OCI-LY3 (cell line): ENCODE results near the gene PRCD.
"Not testable (repeated sequence)": the region's sequence is repeated elsewhere in the genome, so short reads cannot be mapped to it uniquely, and the experiment has no call there.

ENCODE experiments used
- H2AFZ ChIP-seq: fragments of 200-600, 300-600 bp; shearing (Covaris generic); 2 replicates; pipeline ENCODE4 v1.6.0; 2014; ENCODE audit warnings: antibody characterized with exemption, low read depth, low read length
- H3K27ac ChIP-seq: fragments of 200-600, 300-600 bp; sonication (generic); 2 replicates; pipeline ENCODE4 v1.5.1; 2014; ENCODE audit warnings: mild to moderate bottlenecking, low read length, moderate library complexity, mixed read lengths
- H3K27me3 ChIP-seq: fragments of 200-600, 300-600 bp; sonication (generic); 2 replicates; pipeline ENCODE4 v1.6.1; 2014; ENCODE audit warnings: low read depth, low read length, mixed read lengths
- H3K36me3 ChIP-seq: fragments of 200-600, 300-600 bp; sonication (generic); replicated peaks from 2 replicates; pipeline ENCODE3; 2014; ENCODE audit warnings: low read depth, low read length, mixed read lengths
- H3K4me1 ChIP-seq: fragments of 300-600, 200-600 bp; sonication (generic); 2 replicates; pipeline ENCODE4 v1.6.1; 2014; ENCODE audit warnings: low read length, mixed read lengths
- H3K4me2 ChIP-seq: fragments of 200-600, 300-600 bp; sonication (generic); 2 replicates; pipeline ENCODE4 v1.6.1; 2014; ENCODE audit warnings: low read length, mixed read lengths
- H3K4me3 ChIP-seq: fragments of 300-600, 200-600 bp; sonication (generic); 2 replicates; pipeline ENCODE4 v1.5.1; 2014; ENCODE audit warnings: antibody characterized with exemption, mild to moderate bottlenecking, low read length, moderate library complexity
- H3K79me2 ChIP-seq: fragments of 300-600, 200-600 bp; shearing (Covaris generic); 2 replicates; pipeline ENCODE4 v1.6.1; 2014; ENCODE audit warnings: mild to moderate bottlenecking, low read length, mixed read lengths
- H3K9ac ChIP-seq: fragments of 300-600, 200-600 bp; shearing (Covaris generic); 2 replicates; pipeline ENCODE4 v1.6.0; 2014; ENCODE audit warnings: mild to moderate bottlenecking, low read length, moderate library complexity
- H3K9me3 ChIP-seq: fragments of 200-600, 300-600 bp; shearing (Covaris generic); 2 replicates; pipeline ENCODE4 v1.6.1; 2014; ENCODE audit warnings: low read length, mixed read lengths; ENCODE audit not compliant: insufficient read depth
- H4K20me1 ChIP-seq: fragments of 200-600, 300-600 bp; sonication (generic); 2 replicates; pipeline ENCODE4 v1.6.1; 2016; ENCODE audit warnings: low read length, mixed read lengths; ENCODE audit not compliant: insufficient read depth
- EZH2phosphoT487 ChIP-seq: fragments of 200-600 bp; shearing (Covaris generic); IDR thresholded peaks from 2 replicates; pipeline ENCODE4 v1.6.1; 2018; ENCODE audit warnings: antibody characterized with exemption, mixed run types, low read depth
- TF ChIP-seq, protein P1 (sequence below): fragments of 200-600, 300-600 bp; sonication (generic); IDR thresholded peaks from 2 replicates; pipeline ENCODE4 v1.5.1; 2014; ENCODE audit warnings: antibody characterized with exemption, low read length, low read depth

PRCD gene

DNA sequence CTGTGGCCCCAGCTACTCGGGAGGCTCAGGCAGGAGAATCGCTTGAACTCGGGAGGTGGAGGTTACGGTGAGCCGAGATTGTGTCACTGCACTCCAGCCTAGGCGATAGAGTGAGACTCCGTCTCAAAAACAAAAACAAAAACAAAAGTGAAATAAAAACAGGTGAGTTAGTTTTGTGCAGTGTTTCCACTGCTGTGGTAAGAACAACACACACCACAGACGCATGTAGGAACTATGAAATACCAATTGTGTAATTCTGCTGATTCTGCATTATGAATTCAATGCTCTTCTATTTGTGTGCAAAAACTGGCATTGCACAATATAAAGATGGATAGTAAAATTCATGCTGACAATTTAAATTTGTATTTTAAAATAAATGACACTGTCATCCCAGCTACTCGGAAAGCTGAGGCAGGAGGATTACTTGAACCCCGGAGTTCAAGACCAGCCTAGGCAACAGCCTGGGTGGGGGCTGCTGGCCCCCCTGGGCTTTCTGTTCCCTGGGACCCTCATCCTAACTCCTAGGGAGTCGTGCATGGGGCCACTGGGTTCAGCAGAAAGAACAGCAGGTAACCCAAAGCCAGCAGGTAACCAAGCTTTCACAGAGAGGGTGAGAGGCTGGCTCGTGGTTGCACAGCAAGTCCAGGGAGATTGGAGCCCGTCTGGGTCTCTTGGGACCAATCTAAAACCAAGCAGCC, 28.0 kb upstream of the PRCD start:
- Histone ChIP-seq H3K79me2 (no peaks in the 10 kb centered on the region), H3K36me3 (no peaks in the 10 kb centered on the region), H3K4me2 (no peak overlapping the region), H3K4me3 (no peak overlapping the region), H4K20me1 (no peaks in the 10 kb centered on the region), H3K9me3 (no peaks in the 10 kb centered on the region), H3K9ac (no peak overlapping the region), H3K4me1 (peaks cover 11% of the 10 kb centered on the region), H3K27me3 (no peaks in the 10 kb centered on the region), H3K27ac (no peak overlapping the region), H2AFZ (no peak overlapping the region)
- TF ChIP-seq, protein P1, sequence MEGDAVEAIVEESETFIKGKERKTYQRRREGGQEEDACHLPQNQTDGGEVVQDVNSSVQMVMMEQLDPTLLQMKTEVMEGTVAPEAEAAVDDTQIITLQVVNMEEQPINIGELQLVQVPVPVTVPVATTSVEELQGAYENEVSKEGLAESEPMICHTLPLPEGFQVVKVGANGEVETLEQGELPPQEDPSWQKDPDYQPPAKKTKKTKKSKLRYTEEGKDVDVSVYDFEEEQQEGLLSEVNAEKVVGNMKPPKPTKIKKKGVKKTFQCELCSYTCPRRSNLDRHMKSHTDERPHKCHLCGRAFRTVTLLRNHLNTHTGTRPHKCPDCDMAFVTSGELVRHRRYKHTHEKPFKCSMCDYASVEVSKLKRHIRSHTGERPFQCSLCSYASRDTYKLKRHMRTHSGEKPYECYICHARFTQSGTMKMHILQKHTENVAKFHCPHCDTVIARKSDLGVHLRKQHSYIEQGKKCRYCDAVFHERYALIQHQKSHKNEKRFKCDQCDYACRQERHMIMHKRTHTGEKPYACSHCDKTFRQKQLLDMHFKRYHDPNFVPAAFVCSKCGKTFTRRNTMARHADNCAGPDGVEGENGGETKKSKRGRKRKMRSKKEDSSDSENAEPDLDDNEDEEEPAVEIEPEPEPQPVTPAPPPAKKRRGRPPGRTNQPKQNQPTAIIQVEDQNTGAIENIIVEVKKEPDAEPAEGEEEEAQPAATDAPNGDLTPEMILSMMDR = no peak
- no peak for TF ChIP-seq EZH2phosphoT487

DNA sequence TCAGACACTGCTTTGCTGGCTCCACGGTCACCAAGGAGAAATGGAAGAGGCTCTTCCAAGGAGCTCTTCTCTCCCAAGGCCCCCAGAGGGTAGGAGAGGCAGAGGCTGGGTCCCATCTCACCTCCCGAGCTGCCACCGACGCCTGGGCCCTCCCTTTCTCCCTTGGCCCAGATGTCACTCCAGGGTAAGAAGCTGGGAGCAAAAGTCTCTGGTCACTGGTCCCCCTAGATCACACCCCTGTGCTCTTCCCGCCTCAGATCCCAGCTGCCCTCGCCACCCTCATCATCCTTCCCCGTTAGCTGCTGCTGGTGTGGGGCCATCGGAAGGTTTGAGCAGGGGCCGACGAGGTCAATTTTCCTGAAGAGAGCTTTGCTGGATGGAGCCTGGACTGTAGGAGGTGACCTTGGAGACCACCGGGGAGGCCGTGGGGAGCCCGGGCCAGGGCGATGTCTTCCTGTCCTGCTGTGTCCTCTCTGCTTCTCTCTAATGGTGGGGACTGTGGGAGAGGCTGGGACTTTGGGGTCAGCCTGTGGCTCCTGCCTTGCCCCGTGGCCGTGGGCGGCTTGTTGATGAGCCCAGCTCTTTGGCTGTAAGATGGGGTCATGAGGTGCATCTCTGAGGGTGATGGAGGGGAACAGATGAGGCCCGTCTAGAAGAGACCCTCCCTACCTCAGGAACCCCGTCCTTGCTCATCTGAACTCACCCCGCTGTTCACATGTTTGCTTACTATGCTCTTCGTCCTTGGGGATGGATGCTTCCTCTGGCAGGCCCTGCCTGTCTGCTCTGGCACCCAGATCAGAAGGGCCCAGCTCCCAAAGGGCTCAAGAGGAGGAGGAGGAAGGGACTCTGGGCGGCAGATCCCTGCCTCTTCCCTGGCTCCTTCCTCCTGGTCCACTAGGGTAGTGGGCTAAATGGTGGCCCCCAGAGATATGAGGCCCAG, 27.2 kb upstream of the PRCD start:
- Histone ChIP-seq H3K4me3 (no peak overlapping the region), H2AFZ (no peak overlapping the region), H3K27me3 (no peaks in the 10 kb centered on the region), H3K4me1 (peaks cover 11% of the 10 kb centered on the region), H3K4me2 (no peak overlapping the region), H3K27ac (no peak overlapping the region), H3K79me2 (no peaks in the 10 kb centered on the region), H3K9me3 (no peaks in the 10 kb centered on the region), H4K20me1 (no peaks in the 10 kb centered on the region), H3K9ac (no peak overlapping the region), H3K36me3 (no peaks in the 10 kb centered on the region)
- TF ChIP-seq, protein P1 = no peak
- TF ChIP-seq EZH2phosphoT487 = no peak

DNA sequence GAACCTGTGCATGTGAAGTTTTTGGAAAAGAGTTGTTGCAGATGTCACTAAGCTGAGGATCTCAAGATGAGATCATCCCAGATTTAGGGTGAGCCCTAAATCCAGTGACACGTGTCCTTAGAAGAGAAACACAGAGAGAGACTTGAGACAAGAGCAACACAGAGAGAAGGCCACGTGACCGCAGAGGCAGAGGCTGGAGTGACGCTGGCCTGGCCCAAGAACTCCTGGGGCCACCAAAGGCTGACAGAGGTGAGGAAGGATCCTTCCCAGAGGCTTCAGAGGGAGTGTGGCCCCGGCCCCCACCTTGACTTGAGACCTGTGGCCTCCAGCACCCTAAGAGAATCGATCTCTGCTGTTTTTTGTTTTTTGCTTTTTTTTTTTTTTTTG, 26.5 kb upstream of the PRCD start:
- H3K9ac ChIP-seq = no peak overlapping the region
- H3K4me1 ChIP-seq = peaks cover 11% of the 10 kb centered on the region
- no peak overlapping the region for H3K4me2 ChIP-seq

DNA sequence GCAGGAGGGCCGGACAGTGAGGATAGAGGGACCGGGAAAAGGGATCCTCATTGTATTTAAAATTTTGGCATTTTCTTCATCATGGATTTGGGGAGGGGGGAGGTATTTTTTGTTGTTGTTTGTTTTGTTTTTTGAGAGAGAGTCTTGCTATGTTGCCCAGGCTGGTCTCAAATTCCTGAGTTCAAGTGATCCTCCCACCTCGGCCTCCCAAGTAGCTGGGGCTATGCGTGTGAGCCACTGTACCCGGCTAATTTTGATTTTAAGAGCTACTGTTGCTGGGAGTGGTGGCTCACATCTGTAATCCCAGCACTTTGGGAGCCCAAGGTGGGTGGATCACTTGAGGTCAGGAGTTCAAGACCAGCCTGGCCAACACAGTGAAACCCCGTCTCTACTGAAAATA, 25.5 kb upstream of the PRCD start:
- H3K27ac ChIP-seq, H3K9ac ChIP-seq, H3K4me3 ChIP-seq, H4K20me1 ChIP-seq, H3K79me2 ChIP-seq, H3K27me3 ChIP-seq, H2AFZ ChIP-seq, H3K9me3 ChIP-seq, H3K4me2 ChIP-seq, H3K36me3 ChIP-seq: not testable (repeated sequence)
- H3K4me1 ChIP-seq = peaks cover 11% of the 10 kb centered on the region

More for the DNA sequence above, 26.5 kb upstream of the PRCD start:
- Histone ChIP-seq H3K9me3 (no peaks in the 10 kb centered on the region), H3K4me3 (no peak overlapping the region), H4K20me1 (no peaks in the 10 kb centered on the region), H3K79me2 (no peaks in the 10 kb centered on the region), H3K27me3 (peaks cover 3% of the 10 kb centered on the region; the same call in 1 of the 2 replicates), H2AFZ (no peak overlapping the region), H3K36me3 (no peaks in the 10 kb centered on the region), H3K27ac (no peak overlapping the region)
- TF ChIP-seq, protein P1 = no peak
- no peak for TF ChIP-seq EZH2phosphoT487
